Epidermal melanocyte (primary cell): ENCODE results near the gene TIPARP.

ENCODE experiments used
- DNase-seq: peaks from one replicate; pipeline ENCODE4 v3.0.0; 2011; ENCODE audit warnings: low spot score; ENCODE audit not compliant: insufficient read length

Gene TIPARP

DNA sequence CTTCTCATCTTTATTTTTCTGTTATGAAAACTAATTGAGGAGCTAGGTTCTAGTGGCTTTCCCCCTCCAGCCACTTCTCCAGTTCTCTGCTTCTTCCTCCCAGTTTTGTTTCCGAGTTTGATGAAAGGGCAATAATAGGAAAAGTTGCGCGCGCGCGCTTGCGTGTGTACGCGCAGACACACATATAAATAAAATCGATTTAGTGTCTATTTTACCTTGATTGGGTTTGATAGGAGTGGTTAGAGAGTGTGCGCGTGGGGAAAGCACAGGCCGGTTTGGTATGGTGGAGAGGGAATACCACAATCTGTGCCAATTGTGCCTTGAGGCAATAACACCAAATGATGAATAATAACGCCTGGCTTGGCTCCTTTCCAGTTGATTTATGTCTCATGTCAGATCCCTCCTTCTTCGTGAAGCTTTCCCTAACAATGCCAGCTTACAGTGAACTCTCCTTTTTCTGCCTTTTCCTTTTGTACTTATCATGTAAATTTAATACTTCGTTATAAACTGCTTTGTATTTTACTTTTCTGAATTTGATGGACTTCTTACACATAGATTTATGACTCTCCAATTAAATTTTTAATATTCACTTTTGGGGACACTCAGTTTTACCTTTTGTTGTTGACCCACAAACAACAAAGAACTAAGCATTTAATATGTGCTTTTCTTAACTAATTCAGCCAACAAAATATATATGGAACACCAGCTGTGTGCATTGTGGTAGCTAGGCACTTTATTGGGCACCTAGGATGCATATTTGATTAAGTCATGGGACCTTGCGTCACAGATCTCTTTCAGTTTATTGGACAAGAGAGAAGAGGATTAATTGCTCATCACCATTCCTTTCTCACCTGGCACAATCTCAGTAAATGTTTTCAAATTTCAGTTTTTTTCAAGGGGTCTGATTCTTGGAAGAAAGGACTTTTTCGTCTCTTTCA lies 1.7 kb downstream of the TIPARP start:
- no peak for DNase-seq

DNA sequence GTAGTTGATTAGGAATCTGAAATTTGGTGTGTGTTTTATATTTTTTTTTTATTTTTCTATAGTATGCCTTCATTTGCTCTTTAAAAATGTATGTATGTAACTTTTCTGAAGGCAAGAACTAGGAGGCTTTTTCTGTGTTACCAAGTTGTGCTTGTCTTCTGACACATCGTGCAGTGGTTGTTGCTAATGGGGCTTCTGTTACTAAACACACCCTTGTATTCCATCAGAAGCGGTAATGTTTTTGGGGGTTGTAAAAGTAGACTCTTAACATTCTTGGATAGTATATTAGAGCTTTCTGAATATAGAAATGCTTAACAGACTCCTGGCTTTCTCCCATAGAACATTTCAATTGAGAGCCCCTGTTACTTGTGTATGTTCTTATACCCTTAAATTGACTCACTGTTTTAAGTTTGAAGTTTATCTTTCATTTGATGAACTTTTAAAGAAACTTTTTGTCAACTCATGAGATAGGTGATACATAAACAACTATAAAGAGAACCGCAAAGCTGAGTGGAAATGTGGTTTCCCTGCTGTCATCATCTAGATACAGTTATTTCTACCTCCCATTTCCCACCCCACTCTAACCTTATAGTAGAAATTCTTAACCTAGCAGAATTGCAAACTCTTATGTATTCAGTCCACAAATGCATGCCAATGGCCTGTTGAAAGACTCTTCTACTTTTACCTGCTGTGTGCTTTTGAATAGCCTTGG lies 2.5 kb downstream of the TIPARP start:
- DNase-seq: no peak

DNA sequence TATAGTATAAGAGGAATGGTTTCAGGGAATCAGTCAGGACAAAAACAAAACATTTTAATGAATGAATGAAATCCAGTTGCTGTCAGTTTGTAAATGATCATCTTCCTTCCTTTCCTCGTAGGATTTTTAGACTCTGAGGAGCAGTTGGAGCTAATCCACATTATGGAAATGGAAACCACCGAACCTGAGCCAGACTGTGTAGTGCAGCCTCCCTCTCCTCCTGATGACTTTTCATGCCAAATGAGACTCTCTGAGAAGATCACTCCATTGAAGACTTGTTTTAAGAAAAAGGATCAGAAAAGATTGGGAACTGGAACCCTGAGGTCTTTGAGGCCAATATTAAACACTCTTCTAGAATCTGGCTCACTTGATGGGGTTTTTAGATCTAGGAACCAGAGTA lies 3.1 kb downstream of the TIPARP start:
- DNase-seq: no peak

DNA sequence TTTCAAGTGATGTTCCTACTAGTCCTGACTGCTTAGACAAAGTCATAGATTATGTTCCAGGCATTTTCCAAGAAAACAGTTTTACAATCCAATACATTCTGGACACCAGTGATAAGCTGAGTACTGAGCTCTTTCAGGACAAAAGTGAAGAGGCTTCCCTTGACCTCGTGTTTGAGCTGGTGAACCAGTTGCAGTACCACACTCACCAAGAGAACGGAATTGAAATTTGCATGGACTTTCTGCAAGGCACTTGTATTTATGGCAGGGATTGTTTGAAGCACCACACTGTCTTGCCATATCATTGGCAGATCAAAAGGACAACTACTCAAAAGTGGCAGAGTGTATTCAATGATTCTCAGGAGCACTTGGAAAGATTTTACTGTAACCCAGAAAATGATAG lies 3.8 kb downstream of the TIPARP start:
- DNase-seq: no peak

DNA sequence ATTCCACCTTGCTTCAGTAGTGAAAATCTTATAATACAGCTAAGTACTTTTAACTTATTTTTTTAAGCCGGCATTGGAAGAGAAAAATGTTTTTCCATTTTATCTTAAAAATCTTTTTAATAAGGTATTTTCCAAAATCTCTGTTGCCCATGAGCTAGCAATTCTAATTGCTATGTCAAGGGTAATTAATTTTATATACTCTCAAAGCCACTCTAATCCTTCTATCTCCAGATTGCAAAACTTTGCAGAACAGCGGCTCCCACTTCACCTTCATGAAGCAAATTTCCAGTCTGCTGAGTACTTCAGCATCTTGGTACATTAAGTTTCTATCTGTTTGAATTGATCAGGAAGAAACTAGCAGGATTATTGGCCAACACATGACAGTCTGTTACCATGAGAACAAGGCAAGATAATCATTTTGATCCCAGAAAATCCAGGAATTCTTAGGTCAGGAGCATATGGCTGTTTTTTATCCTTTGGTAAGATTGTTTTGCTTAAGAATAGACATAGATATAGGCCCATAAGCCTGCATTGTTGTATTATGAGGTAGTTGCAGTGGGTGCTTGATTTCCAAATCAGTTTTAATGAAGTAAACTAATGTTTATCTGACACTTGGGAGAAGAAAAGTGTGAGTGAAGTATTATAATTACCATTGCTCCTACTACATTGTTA lies 6.0 kb downstream of the TIPARP start:
- no peak for DNase-seq

DNA sequence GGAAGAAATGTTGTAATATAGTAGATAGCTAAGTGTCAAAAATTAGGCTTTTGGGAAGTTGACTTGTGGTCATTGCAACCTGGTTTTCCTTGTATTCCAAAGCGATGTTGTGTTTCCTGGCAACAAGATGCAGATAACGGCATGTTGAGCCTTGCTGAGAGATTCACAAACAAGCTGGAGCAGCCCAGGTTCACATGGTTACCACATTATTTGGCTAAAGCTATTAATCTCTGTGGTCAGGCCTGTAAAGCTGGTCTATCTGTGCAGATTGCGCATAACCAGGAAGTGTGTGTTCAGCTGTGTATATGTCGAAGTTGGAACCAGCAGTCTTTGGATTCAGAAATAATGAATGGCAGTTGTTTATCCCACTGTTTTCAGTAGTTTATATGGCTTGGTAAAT lies 6.6 kb downstream of the TIPARP start:
- DNase-seq: no peak

DNA sequence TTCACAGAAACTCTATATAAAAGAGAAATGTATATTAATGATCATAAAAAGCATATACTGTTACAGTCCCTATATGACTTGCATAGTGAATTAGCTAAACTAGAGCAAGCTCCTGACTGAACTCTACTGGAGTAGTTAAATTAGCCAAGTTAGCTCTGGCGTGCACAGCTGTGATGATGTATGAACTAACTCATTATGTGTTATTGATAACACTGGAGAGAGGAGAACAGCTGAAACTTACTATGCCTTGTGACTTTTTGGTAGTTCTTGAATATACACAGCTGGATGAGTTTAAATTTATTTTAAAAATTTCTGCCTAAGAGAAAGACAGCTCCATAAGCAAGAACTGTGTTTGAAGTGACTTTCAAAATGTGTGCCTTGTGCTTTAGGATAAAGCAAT lies 8.1 kb downstream of the TIPARP start:
- DNase-seq: no peak

DNA sequence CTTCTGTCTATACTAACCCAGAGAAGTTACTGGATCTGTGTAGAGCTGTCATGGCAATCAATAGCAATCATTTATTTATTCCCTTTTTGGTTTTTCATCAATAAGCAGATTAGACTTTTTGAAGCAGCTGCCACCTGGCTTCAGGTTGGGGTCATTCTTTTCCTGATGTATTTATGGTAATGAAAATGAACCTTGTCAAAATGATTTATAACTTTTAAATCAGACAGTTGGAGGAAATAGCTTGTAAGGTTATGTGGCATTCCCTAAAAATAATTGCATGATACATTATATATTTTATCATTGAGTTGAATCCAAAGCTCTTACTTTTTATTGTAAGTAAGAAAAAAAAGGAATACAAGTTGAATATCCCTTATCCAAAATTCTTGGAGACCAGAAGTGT lies 8.6 kb downstream of the TIPARP start:
- no peak for DNase-seq

DNA sequence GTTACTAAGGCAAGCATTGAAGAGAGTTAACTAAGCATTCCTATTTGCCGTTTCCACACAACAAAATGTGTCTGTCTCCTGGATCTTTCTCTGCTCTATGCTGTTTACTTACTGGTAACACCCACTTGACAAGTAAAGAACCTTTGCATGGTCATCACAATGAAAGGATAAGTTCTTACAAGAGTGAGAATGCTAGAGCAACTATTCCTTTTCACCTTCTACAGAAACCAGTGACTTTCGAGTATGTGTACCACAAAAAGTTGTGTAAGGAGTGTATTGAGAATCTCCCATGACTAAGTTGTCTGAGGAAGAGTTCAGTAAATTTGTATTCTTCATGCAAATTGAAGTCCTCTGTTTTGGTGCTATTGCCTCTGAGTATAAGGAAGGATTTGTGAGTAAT lies 10.8 kb downstream of the TIPARP start:
- no peak for DNase-seq

DNA sequence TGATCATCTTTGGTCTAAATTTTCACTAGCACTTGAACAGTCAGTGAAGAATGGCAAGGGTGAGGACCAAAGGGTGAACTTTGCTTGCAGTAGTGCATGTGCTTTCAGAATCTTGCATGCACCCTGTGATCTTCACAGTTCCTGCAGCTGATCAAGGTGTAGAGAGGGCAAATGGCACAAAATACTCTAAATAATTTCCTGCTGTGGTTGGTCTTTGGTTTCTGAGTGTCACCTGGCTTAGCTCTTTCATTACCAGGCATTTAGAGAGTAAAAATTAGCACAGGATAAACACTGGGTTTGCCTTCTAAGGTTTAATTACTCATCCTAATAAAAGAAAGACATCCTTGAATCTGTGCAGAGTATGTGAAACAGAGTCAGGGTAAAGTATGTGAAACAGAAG lies 11.4 kb downstream of the TIPARP start:
- DNase-seq: no peak

DNA sequence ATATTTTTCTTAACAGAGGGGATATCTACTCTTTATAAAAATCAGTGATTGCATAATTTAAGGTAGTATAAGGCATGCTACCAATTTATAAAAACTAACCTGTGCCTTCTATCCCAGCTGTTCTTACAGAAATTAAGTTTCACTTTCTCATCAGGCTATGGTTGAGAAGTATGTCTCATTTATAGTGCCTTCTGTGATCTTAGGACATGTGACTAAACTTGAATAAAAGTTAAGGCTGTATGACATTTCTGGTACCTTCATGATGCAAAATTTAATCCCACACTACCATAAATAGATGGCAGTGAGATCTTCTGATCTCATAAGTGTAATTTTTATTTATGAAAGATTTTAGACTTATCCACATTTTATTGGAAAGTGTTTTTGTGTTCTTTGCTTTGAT lies 12.6 kb downstream of the TIPARP start:
- DNase-seq: no peak

DNA sequence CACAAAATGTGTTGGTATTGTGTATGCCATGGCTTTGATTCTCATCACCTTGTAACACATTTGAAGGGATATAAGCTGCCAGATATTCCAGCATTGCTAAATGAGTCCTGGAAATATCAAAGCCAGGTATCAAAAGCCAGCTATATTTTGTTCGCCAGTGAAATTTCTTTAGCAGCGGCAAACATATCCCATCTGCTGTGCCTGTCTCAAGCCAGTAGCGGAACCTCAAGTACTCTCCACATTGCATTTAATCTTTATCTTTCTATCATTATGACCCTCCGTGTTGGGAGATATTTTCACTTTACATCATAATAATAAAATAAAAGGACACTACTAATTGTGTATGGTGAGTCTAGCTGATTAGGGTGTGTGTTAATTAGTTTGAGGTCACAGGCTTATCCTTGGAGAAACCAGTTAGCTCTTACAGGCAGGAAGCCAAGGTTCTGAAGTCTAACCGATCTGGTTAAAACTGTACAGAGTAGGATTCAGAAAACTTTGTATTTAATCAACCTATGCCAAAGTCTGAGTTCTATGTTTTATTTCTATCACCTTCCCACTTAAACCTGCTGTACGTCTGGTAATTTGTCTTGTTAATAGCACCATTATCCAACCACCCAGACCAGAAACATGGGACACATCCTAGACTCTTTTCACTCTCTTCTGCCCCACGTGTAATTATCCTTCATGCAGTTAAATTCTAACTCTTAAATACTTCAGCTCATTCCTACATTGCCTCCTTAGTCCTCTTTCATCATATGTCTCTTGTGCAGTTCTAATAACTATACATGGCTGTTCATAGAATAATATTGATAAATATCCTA lies 14.5 kb downstream of the TIPARP start:
- DNase-seq: no peak

DNA sequence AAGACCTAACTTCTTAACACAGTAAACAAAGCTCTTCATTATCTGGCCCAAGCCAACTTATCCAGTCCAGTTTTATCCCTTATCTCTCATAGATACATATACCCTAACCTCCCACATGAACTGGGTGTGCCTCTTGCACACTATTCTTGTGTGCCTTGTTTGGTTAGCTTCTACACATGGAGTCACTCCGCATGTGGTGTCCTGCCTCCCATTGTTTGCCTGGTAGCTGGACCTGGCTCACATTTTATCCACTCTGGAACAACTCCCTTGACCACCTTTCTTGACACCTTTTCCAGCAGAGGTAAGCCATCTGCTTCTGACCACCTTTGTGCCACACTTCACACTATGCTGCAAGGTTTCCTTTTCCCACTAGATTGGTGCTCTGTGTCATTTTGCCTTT lies 15.2 kb downstream of the TIPARP start:
- no peak for DNase-seq

DNA sequence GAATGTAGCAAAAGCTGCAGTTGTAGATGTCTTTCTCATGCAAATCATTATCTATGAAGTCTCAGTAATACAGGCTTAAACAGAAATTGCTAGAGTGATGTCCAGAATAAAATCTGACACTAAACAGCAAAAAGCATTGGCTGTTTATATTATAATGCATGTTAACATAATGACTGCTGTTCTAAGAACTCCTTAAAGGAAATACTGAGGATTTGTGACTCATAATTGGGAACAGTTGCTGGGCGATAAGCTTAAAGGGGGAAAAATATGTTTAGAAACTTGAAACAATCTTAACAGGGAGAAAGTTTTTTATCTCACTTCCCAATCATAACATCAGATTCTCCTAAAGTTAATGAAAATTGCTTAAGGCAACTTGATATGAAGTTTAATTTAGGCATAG lies 17.5 kb downstream of the TIPARP start:
- DNase-seq: no peak

DNA sequence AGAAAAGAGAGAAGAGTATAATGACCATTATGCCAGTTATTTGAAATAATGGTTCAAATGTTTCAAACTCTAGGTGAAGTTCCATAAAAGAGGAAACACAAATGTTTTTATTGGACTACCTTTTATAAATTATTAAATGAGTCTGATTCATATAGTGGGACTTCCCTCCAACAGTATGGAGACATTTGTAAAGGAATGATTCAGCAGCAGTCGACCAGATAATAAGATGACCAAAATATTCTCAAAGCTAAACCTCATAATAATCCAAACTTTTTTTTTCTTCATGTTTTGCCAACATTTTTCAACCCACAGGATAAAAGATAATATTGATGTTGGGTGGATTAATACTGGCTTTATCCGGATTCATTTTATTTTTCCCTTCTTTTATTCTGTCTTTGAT lies 18.8 kb downstream of the TIPARP start:
- DNase-seq: no peak

DNA sequence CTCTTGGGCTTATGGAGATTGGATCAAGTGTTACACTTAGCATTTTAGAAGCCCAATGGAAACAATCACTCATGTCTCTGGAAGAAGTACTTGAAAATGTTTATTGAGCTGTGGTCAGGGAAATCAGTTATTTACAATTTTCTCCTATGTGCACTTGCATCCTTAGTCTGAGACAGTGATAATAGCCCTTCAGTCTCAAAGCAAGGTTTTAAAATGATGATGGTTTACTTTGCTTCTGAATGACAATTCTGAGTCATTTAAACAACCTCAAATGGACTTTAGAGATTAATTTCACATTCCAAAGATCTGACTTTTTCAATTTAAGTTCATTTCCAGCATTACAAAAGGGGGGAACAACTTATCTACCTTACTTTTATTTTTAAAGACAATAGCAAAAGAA lies 20.1 kb downstream of the TIPARP start:
- no peak for DNase-seq

DNA sequence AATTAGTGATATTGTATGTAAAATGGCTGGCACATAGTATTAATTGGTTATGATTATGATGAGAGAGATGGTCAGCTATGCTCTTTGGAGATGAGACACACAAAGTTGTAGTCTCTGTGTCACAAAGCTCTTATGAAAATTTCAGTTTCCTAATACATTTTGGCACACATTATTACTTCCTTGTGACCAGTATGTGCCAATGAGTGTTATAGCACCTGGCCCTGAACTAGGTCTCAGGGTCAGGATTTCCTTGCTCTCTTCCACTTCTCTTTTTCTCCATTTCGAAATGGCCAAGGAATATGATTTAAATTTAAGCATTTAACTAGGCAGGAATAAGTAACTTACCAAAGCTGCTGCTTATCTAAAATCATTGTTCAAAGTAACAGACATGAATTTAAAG lies 28.0 kb downstream of the TIPARP start:
- DNase-seq: no peak

DNA sequence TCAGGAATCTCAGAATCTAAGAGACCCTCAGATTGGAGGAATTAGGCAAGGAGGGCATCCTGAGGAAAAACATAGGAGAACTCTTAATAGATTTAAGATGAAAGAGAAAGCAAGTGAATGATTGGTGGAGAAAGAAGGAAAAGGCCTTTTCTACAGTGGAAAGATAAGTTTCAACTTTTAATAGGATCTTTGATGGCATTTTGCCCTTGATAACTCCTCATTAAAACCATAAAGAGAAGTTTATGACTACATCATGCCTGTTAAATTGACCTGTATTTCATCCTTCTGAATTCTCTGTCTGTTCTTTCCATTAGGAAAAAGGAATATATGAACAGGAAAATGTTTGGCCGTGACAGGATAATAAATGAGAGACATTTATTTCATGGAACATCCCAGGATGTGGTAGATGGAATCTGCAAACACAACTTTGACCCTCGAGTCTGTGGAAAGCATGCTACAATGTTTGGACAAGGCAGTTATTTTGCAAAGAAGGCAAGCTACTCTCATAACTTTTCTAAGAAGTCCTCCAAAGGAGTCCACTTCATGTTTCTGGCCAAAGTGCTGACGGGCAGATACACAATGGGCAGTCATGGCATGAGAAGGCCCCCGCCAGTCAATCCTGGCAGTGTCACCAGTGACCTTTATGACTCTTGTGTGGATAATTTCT lies 30.1 kb downstream of the TIPARP start:
- no peak for DNase-seq

DNA sequence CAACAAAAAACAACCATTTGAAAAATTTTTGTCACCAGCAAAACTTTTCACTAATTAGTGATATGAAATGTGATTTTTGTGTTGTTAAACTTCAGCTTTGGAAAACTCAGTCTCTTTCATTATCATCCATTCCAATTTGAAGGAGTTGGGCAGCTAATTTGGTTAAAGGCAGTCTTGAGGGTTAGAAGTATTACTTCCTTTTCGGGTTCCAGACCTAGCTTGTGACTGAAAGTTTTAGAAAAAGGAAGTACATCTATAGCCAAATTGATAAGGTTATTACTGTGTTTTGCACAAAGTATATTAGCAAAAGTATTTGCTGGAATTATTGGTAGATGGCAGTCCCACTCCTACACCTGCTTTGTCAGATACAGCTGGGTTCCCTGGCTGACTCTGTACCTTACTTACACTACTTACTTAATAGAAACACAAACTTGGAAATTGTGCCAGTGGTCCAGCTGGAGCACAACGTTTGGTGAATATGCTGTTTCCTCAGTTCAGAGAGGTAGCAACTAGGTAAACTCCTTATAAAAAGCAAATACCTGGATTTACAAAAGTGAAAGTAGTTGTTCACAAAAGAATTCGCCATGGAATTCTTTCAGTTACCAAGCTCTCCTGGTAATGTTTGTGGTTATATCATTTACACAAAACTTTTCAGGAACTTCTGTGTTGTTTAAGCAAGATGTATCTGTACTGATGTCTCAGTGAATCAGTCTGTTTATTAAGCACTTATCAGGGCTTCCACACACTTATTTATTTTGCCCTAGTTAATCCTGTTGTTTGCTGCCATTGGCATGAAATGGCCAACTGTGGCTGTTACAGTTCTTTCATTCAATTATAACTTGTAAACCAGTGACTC lies 31.6 kb downstream of the TIPARP start:
- no peak for DNase-seq

DNA sequence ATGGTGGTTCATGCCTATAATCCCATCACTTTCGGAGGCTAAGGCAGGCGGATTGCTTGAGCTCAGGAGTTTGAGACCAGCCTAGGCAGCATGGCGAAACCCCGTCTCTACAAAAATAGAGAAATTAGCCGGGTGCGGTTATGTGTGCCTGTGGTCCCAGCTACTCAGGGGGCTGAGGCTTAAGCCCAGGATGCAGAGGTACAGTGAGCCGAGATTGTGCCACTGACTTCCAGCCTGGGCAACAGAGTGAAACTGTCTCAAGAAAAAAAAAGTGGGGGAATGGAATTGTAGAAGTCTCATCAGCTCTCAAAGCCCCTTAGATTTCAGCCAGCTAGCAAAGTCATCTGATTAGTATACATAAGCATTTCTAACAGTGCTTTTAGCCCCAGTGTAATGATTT lies 33.2 kb downstream of the TIPARP start:
- no peak for DNase-seq
